Transverse colon (tissue), 4 donors: ENCODE data around the gene DNAH3. TPM values are rescaled to one million over a fixed set of nuclear protein-coding genes. Genes with fewer than 3 reads are reported as not detected.

Experiments
- DNase-seq: peaks from one replicate; pipeline ENCODE4 v3.0.0-alpha.2; 2019
- H3K27ac ChIP-seq, 4 donors: fragments of 200-600 bp; sonication (generic); 2 replicates each; pipeline ENCODE4 v1.5.1; 2016 to 2018; ENCODE audit warnings: inconsistent platforms in 4 of 4
- H3K27me3 ChIP-seq: fragments of 200-600 bp; sonication (generic); 2 replicates; pipeline ENCODE4 v1.5.1; 2017; ENCODE audit warnings: inconsistent platforms
- H3K36me3 ChIP-seq, 4 donors: fragments of 200-600 bp; sonication (generic); 2 replicates each; pipeline ENCODE4 v1.5.1; 2017 to 2019; ENCODE audit warnings: inconsistent platforms in 4 of 4
- H3K4me1 ChIP-seq, 4 donors: fragments of 200-600 bp; sonication (generic); 2 replicates each; pipeline ENCODE4 v1.5.1; 2017 to 2020; ENCODE audit warnings: inconsistent platforms in 4 of 4
- H3K4me3 ChIP-seq, 4 donors: fragments of 200-600 bp; sonication (generic); 1 replicate in 1 of 4; 2 replicates in 3 of 4; pipeline versions ENCODE4 v1.5.1 to v1.6.1; 2017 to 2019; ENCODE audit warnings: inconsistent platforms in 4 of 4
- H3K9me3 ChIP-seq, 2 donors: fragments of 200-600 bp; sonication (generic); 2 replicates each; pipeline ENCODE4 v1.5.1; 2017 to 2019; ENCODE audit warnings: inconsistent platforms in 2 of 2
- CTCF ChIP-seq, 5 experiments: fragments of 200-600 bp in 3 of 5; fragments of 450-650 bp in 2 of 5; sonication (generic) in 3 of 5; IDR thresholded peaks; 1 replicate in 2 of 5; 2 replicates in 3 of 5; pipeline ENCODE4 v1.5.1; 2016 to 2017; ENCODE audit warnings: antibody characterized with exemption in 5 of 5, inconsistent platforms in 3 of 5, mild to moderate bottlenecking in 2 of 5, moderate library complexity in 1 of 5
- EP300 ChIP-seq: sonication (generic); formaldehyde crosslinking; IDR thresholded peaks from one replicate; pipeline ENCODE4 v1.6.1; 2017; ENCODE audit warnings: antibody characterized with exemption, low read depth
- POLR2A ChIP-seq: fragments of 450-650 bp; IDR thresholded peaks from one replicate; pipeline ENCODE4 v1.6.1; 2016; ENCODE audit warnings: antibody characterized with exemption, mild to moderate bottlenecking, moderate library complexity
- POLR2AphosphoS5 ChIP-seq, 3 donors: sonication (generic); formaldehyde crosslinking; IDR thresholded peaks; one replicate each; pipeline ENCODE4 v1.6.1; 2016; ENCODE audit warnings: antibody characterized with exemption in 3 of 3
- WGBS, 2 donors: methylation state at CpG; one replicate each; pipeline ENCODE4 v1.1.5; 2018; ENCODE audit warnings: low coverage in 1 of 2; 5-methylcytosine and 5-hydroxymethylcytosine counted together
- in situ Hi-C, 4 donors: fragments of 200-750 bp; cut with MboI; loops; one replicate each; pipeline versions ENCODE4 v1.15.0 to v1.15.1; 2017; ENCODE audit warnings: low sequenced_read_pairs in 3 of 4, low pct_ligation_motif_present in 1 of 4, low pct_unique_long_range_greater_than_20kb in 1 of 4
- intact Hi-C: fragments of 100-400 bp; cut with DNase I; formaldehyde crosslinking; loops from one replicate; pipeline ENCODE4 v1.15.1; 2023; ENCODE audit warnings: low total_unique reads
- total RNA-seq, 4 donors: library from RNA; depleted of rRNA; stranded (reverse); fragments of >200 nt; gene quantifications; one replicate each; pipeline ENCODE4 v1.1.0, GENCODE V29; 2016

The DNAH3 gene
- total RNA-seq, 4 donors from 2014 or later: 1.1 to 28.7 (median 5.5) TPM

GRCh38 chr16:21159281-21159951 lies 8.8 kb upstream of the DNAH3 start:
- Histone ChIP-seq H3K4me3 (peak overlapping the region; percentile 69 to 93 (median 79)), H3K9me3 (no peaks in the 10 kb centered on the region), H3K27ac (peak overlapping the region; percentile 90 to 93 (median 92)), H3K36me3 (no peaks in the 10 kb centered on the region), H3K27me3 (no peaks in the 10 kb centered on the region), H3K4me1 (peaks cover 14 to 53% (median 41%) of the 10 kb centered on the region in 4 donors)
- peak; percentile 63 for DNase-seq
- TF ChIP-seq POLR2AphosphoS5 (IDR thresholded peaks at IDR 0.05) (peak in 2 of 3 donors; percentile 10 to 53), CTCF (IDR thresholded peaks at IDR 0.05) (no peak), EP300 (no peak), POLR2A (peak; percentile 40)
- 3% methylated on average over 6 to 27 of the region's 27 CpGs for WGBS, 2 donors
- intact Hi-C loops (loop anchor here (2.0 kb wide), 1 partner anchor 141 kb away; no protein-coding TSS in a partner anchor), in situ Hi-C loops (no loop called here)

GRCh38 chr16:21158208-21159110 lies 7.8 kb upstream of the DNAH3 start, which contains the start of gene LDAF1:
LDAF1 (plus strand) TSS chr16:21158674; CDS start chr16:21161183, 2,509 bp downstream.
- DNase-seq: peak; percentile 91
- intact Hi-C loops (loop anchor here (2.0 kb wide), 1 partner anchor 142 kb away; no protein-coding TSS in a partner anchor), in situ Hi-C loops (no loop called here)
- no peaks in the 10 kb centered on the region for H3K9me3 ChIP-seq
- peak within 1 kb of the TSS; percentile 90 to 93 (median 92) for H3K27ac ChIP-seq
- no peaks in the 10 kb centered on the region for H3K36me3 ChIP-seq
- H3K4me3 ChIP-seq: peak within 1 kb of the TSS; percentile 69 to 93 (median 79)
- peaks cover 14 to 53% (median 37%) of the 10 kb centered on the region in 4 donors for H3K4me1 ChIP-seq
- TF ChIP-seq POLR2AphosphoS5 (IDR thresholded peaks at IDR 0.05) (peak; percentile 74 to 78 (median 75)), CTCF (IDR thresholded peaks at IDR 0.05) (no peak), POLR2A (peak; percentile 75)
- WGBS, 2 donors: 0 to 1% methylated on average over 2 to 31 of the region's 59 CpGs
- H3K27me3 ChIP-seq: no peaks in the 10 kb centered on the region

GRCh38 chr16:21157632-21158031 lies 7.0 kb upstream of the DNAH3 start:
- peak overlapping the region; percentile 90 to 93 (median 92) for H3K27ac ChIP-seq
- no peak overlapping the region for H3K4me3 ChIP-seq
- WGBS, 2 donors: 50 to 88% methylated on average over 4 to 5 of the region's 5 CpGs
- H3K4me1 ChIP-seq: peaks cover 6 to 45% (median 30%) of the 10 kb centered on the region in 4 donors
- no peak for TF ChIP-seq POLR2A
- no peak for TF ChIP-seq POLR2AphosphoS5 (IDR thresholded peaks at IDR 0.05)
- TF ChIP-seq CTCF (IDR thresholded peaks at IDR 0.05): no peak
- no peak for TF ChIP-seq EP300
- no peaks in the 10 kb centered on the region for H3K36me3 ChIP-seq
- no peak for DNase-seq
- H3K27me3 ChIP-seq: no peaks in the 10 kb centered on the region
- no peaks in the 10 kb centered on the region for H3K9me3 ChIP-seq
- intact Hi-C loops: loop anchor here (2.0 kb wide), 1 partner anchor 143 kb away; no protein-coding TSS in a partner anchor
- in situ Hi-C loops: no loop called here
